ENCODE data around the gene GH1. TPM values are rescaled to one million over a fixed set of nuclear protein-coding genes. Genes with fewer than 3 reads are reported as not detected.
"Not testable (repeated sequence)": the region's sequence is repeated elsewhere in the genome, so short reads cannot be mapped to it uniquely, and the experiment has no call there.

GH1 gene
- total RNA-seq, 1 donor from 2014 or later: not detected

- no peaks in the 10 kb centered on the region for H3K36me3 Mint-ChIP-seq (ENCODE audit: unreplicated experiment)
- peaks cover 2% of the 10 kb centered on the region for H3K27me3 Mint-ChIP-seq (ENCODE audit: unreplicated experiment)
- DNase-seq: peak; percentile 7
- H3K27ac Mint-ChIP-seq (ENCODE audit: unreplicated experiment): no peak overlapping the region
- no peak for TF ChIP-seq CTCF (IDR thresholded peaks at IDR 0.05; ENCODE audit: partially characterized antibody, unreplicated experiment)
- peaks cover 4% of the 10 kb centered on the region for H3K9me3 Mint-ChIP-seq (ENCODE audit: unreplicated experiment)
- H3K4me3 Mint-ChIP-seq (ENCODE audit: unreplicated experiment): no peak overlapping the region
- peaks cover 2% of the 10 kb centered on the region for H3K4me1 Mint-ChIP-seq (ENCODE audit: low read depth, unreplicated experiment)
Measured at GRCh38 chr17:63927464-63928171, 9.0 kb upstream of the GH1 start.

DNA sequence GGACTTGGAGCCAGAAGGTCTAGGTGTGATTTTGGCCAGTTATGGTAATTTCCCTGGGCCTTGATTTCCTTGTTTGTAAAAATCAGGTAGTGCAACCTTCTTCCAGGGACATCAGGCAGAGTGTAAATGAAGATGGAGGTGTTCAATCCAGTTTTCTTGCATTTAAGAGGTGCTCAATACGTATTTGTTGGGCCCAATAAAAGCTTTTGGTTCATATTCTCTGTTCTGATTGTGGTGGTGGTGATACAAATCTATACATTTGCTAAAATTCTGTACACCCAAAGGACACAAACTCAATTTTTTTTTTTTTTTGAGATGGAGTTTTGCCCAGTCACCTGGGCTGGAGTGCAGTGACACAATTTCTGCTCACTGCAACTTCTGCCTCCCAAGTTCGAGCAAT is 7.5 kb upstream of the GH1 start:
- Mint-ChIP-seq H3K27ac (ENCODE audit: unreplicated experiment) (no peak overlapping the region), H3K27me3 (ENCODE audit: unreplicated experiment) (peaks cover 2% of the 10 kb centered on the region), H3K9me3 (ENCODE audit: unreplicated experiment) (peaks cover 4% of the 10 kb centered on the region), H3K4me3 (ENCODE audit: unreplicated experiment) (no peak overlapping the region), H3K4me1 (ENCODE audit: low read depth, unreplicated experiment) (no peaks in the 10 kb centered on the region), H3K36me3 (ENCODE audit: unreplicated experiment) (no peaks in the 10 kb centered on the region)
- TF ChIP-seq CTCF (IDR thresholded peaks at IDR 0.05; ENCODE audit: partially characterized antibody, unreplicated experiment): no peak
- DNase-seq: no peak

GRCh38 chr17:63925615-63926014 is 7.0 kb upstream of the GH1 start:
- H3K4me3 Mint-ChIP-seq (ENCODE audit: unreplicated experiment): no peak overlapping the region
- peaks cover 2% of the 10 kb centered on the region for H3K27me3 Mint-ChIP-seq (ENCODE audit: unreplicated experiment)
- DNase-seq: peak; percentile 11
- no peak for TF ChIP-seq CTCF (IDR thresholded peaks at IDR 0.05; ENCODE audit: partially characterized antibody, unreplicated experiment)
- no peaks in the 10 kb centered on the region for H3K4me1 Mint-ChIP-seq (ENCODE audit: low read depth, unreplicated experiment)
- H3K9me3 Mint-ChIP-seq (ENCODE audit: unreplicated experiment): peaks cover 1% of the 10 kb centered on the region
- H3K27ac Mint-ChIP-seq (ENCODE audit: unreplicated experiment): no peak overlapping the region
- H3K36me3 Mint-ChIP-seq (ENCODE audit: unreplicated experiment): no peaks in the 10 kb centered on the region

DNA sequence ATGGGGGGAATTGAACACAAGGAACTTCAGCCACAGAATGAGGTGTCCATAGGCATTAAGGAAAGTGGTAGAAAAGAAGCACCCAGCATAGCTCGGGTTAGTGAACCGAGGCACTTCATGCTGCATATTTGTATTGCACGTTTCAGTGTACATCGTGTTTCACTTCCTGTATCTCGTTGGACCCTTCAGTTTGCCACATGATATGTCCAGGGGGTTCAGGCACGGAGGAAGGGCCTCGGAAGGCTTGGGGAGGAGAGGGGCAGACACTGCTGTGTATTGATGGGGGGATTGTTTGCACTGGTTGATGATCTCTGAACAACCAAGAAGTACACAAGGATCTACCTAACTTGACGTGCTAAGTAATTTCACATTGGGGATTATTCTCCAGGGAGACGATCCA is 3.8 kb upstream of the GH1 start:
- not testable (repeated sequence) for DNase-seq; H3K4me1 Mint-ChIP-seq (ENCODE audit: low read depth, unreplicated experiment); H3K9me3 Mint-ChIP-seq (ENCODE audit: unreplicated experiment); H3K27me3 Mint-ChIP-seq (ENCODE audit: unreplicated experiment); H3K36me3 Mint-ChIP-seq (ENCODE audit: unreplicated experiment); H3K4me3 Mint-ChIP-seq (ENCODE audit: unreplicated experiment); H3K27ac Mint-ChIP-seq (ENCODE audit: unreplicated experiment)

DNA sequence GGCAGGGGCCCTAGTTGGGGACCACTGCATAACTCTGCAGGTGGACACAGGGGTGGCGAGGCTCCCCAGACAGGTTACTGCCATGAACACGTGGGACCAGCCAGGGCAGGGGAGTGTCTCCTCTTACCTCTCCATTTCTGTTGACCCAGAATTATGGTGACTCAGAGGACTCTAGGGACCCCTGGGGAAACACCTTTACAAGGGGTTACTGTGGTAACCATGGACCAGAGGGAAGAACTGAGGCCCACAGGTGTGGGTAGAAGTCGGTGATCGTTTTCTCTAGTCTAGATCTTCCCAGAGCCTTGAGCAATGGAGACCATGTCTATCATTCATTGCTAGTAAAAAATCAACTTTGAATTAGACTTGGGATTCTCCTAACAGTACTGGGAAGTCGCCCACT is 2.1 kb upstream of the GH1 start:
- not testable (repeated sequence) for H3K9me3 Mint-ChIP-seq (ENCODE audit: unreplicated experiment); H3K4me3 Mint-ChIP-seq (ENCODE audit: unreplicated experiment); DNase-seq; H3K27ac Mint-ChIP-seq (ENCODE audit: unreplicated experiment); H3K27me3 Mint-ChIP-seq (ENCODE audit: unreplicated experiment); H3K36me3 Mint-ChIP-seq (ENCODE audit: unreplicated experiment); H3K4me1 Mint-ChIP-seq (ENCODE audit: low read depth, unreplicated experiment)

DNA sequence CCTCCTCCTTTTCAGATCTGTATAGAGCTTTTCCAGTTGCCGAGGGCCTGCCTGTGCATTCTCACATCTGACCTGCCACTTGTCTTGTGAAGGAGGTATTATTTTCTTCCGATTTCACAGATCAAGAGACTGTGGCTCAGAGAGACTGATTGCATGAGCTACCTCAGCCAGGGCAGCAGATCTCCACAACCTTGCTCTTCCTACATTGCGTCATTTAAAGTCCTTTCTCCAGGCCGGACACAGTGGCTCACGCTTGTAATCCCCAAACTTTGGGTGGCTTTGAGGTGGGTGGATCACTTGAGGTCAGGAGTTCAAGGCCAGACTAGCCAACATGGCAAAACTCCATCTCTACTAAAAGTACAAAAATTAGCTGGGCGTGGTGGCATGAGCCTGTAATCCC is 1.4 kb upstream of the GH1 start:
- not testable (repeated sequence) for H3K36me3 Mint-ChIP-seq (ENCODE audit: unreplicated experiment); H3K4me3 Mint-ChIP-seq (ENCODE audit: unreplicated experiment); H3K27ac Mint-ChIP-seq (ENCODE audit: unreplicated experiment); H3K27me3 Mint-ChIP-seq (ENCODE audit: unreplicated experiment); H3K9me3 Mint-ChIP-seq (ENCODE audit: unreplicated experiment); H3K4me1 Mint-ChIP-seq (ENCODE audit: low read depth, unreplicated experiment); DNase-seq

All from glutamatergic neuron (in vitro differentiated cells).